ENCODE measurements around the gene CGGBP1.
"Not testable (repeated sequence)": the region's sequence is repeated elsewhere in the genome, so short reads cannot be mapped to it uniquely, and the experiment has no call there.

Gene CGGBP1

DNA sequence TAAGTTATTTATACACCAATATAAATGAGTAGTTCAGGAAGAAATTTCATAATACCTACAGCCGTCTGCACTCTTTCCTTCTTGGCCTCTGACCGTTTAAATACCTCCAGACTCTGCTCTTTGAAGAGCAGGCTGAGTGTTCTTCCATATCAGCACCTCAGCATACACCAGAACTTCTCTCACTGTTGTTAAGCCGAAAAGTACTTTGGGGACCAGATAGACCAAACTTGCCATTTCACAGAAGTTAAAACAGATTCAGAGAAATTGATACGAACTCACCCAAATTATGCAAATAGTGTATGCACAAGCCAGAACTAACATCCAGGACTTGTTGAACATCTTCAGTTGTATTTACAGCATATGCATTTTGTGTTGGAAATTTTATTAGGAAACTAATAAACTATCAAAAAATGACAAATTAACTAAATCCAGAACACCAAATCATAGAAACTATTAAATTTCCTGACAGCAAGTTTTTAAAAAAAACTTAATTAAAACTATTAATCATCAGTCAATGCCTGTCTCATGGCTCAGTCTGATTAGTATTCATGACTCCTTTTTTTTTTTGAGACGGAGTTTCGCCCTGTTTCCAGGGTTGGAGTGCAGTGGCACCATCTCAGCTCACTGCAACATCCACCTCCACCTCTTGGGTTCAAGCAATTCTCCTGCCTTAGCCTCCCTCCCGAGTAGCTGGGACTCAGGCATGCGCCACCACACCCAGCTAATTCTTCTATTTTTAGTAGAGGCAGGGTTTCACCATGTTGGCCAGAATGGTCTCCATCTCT lies 24.1 kb downstream of the CGGBP1 start:
- no peak for DNase-seq (ENCODE audit: low read depth in 4 of 4, low spot score in 1 of 4)

DNA sequence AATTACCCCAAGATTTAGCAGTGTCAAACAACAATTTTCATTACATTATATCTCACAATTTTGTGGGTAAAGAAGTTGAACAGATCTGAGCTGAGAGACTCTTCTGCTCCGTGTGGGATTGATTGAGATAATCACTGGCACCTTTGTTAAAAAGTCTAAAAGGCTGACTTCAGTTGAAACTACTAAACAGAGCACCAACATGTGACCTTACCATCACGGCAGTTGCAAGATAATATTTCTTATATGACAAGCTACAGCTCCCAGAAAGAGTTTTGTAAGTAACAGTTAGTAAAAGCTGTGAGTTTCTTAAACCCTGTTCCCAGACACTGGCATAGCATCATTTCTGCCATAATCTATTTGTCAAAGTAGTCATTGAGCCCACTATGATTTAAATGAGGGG lies 25.0 kb downstream of the CGGBP1 start:
- DNase-seq (ENCODE audit: low read depth in 4 of 4, low spot score in 1 of 4): no peak

DNA sequence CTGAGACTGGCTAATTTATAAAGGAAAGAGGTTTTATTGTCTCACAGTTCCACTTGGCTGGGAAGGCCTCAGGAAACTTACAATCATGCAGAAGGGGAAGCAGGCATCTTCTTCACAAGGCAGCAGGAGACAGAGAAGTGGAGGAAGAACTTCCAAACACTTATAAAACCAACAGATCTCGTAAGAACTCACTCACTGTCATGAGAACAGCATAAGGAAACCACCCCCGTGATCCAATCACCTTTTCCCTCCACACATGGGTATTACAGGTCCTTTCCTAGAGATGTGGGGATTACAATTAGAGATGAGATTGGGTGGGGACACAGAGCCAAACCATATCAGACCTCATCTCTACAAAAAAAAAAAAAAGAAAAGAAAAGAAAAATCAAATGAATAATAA lies 25.7 kb downstream of the CGGBP1 start:
- no peak for DNase-seq (ENCODE audit: low read depth in 4 of 4, low spot score in 1 of 4)

DNA sequence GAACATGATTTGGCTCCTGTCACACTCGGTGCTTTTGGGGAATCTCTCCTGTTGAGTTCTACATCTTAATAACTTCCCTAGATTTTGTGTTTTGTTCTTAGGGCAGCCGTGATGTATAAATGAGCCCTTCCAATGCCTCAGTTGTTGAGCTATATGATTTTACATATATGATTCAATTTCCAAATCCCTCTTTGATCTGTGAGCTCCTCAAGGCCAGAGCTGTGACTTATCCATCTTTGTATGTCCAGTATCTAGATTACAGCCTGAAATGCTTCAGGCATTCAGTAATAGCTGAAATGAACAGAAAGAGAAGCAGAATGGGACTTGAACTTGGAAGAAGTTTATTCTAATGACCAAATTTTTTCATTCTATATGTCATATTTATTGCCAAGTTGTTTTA lies 26.6 kb downstream of the CGGBP1 start:
- no peak for DNase-seq (ENCODE audit: low read depth in 4 of 4, low spot score in 1 of 4)

DNA sequence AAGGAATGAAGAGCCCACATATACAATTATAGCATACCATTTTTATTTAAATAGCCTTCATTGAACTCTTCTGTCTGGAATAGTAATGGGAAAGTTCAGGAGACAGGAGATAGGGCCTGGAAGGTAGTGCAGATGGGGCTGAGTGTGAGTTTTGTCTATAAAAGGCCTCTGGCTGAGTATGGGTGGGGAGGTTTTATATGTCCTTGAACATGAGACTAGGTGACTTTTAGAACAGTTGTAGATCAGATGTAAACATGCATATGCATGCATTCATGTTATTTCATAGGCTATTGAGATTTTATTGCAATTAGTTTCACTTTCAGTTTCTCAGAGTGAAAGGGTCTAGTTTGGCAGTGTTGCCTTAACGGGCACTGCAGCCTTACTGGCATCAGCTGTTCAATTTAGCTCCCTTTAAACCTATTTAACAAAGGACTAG lies 27.1 kb downstream of the CGGBP1 start:
- no peak for DNase-seq (ENCODE audit: low read depth in 4 of 4, low spot score in 1 of 4)

DNA sequence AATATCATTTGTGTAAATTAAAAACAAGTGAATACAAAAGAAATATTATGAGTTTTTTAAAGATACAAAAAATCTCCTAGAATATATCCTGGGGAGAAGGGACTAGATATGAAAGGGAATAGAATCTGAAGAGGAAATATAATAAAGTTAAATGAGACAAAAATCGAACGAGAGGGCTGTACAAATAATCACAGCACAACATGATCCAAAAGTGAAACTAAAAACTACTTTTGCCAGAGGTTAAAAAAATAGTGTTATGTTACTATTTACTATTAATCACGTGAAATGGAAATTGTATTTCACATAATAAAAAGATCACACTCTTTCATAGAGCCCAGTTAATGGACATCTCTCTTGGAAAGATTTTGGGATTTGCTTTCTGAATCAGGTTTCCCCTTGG lies 28.6 kb downstream of the CGGBP1 start:
- DNase-seq (ENCODE audit: low read depth in 4 of 4, low spot score in 1 of 4): no peak

DNA sequence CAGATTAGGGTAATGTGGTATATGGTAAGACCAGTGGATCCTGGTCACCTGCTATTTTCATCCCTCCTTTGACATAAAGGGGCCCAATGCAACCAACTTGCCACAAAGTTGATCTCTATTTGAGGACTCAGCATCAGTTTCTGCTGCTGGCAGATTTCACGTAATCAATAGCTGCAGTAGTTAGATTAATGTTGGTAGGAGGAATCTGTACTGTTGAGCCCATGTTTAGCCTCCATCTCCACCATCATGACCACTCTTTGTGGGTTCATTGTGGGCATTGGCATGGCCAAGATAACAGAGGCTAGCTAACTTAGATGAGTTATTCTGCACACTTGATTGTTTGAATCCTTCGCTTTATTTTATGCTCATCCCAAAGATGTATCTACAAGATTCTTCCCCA lies 29.9 kb downstream of the CGGBP1 start:
- no peak for DNase-seq (ENCODE audit: low read depth in 4 of 4, low spot score in 1 of 4)

DNA sequence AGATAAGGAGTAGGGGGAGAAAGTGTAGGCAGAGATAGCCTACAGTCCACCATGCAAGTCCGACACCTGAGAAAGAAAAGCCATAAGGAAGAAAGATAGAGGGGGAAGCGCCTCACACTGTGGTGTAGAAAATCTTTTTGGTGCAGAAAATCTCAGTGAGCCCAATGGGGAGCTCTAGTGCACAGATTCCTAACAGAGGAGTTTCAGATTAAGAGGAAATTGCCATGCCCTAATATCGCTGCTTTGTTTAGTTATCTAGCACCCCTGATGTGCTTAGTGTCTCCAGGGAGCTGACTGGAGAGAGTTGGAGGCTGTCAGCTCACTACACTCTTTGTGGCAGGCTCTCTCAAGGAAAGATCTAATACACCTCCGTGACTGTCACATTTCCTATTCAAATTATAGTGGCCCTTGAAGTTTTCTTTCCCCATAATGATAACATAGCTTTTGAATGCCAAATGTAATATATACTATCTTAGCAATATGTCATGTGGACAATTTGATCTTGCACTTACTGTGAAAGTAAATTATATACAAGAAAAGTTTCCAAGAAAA lies 33.7 kb downstream of the CGGBP1 start:
- DNase-seq (ENCODE audit: low read depth in 4 of 4, low spot score in 1 of 4): no peak

DNA sequence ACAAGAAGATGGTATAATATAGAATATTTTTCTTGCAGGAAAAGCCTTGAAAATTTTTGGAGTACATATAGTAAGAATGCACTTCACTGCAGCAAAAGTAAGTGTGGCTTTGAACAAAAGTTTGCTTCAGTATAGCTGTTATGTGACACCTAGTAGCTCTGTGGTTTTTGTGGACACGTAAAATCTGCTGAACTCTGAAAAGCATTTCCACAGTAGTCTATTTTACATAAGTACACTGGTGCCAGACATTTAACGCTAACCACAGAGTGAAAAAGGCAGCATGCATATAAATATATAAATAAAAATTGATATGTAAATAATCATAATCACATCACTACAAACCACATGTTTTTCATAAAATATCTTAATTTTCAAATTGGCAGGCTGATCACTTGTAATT lies 39.8 kb downstream of the CGGBP1 start:
- DNase-seq (ENCODE audit: low read depth in 4 of 4, low spot score in 1 of 4): no peak

DNA sequence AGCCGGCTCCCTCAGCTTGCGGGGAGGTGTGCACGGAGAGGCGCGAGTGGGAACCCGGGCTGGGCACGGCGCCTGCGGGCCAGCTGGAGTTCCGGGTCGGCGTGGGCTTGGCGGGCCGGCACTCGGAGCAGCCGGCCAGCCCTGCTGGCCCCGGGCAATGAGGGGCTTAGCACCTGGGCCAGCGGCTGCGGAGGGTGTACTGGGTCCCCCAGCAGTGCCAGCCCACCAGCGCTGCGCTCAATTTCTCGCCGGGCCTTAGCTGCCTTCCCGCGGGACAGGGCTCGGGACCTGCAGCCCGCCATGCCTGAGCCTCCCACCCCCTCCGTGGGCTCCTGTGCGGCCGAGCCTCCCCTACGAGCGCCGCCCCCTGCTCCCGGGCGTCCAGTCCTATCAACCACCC lies 43.1 kb downstream of the CGGBP1 start:
- not testable (repeated sequence) for DNase-seq (ENCODE audit: low read depth in 4 of 4, low spot score in 1 of 4)

DNA sequence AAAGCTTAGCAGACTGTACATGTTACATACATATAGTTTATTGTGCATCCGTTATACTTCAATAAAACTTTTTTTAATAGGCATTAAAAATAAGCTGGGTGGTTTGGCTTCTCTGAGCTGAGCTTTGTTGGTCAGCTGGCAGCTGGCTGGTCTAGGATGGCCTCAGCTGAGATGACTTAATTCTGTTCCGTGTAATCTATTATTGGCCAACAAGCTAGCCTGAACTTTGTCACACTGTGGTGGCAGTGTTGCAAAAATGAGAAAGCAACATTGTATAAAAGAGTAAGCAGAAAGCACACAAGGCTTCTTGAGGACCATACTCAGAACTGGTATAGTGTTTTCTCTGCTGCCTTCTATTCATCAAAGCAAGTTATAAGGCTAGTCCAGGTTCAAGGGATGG lies 45.2 kb downstream of the CGGBP1 start:
- no peak for DNase-seq (ENCODE audit: low read depth in 4 of 4, low spot score in 1 of 4)

DNA sequence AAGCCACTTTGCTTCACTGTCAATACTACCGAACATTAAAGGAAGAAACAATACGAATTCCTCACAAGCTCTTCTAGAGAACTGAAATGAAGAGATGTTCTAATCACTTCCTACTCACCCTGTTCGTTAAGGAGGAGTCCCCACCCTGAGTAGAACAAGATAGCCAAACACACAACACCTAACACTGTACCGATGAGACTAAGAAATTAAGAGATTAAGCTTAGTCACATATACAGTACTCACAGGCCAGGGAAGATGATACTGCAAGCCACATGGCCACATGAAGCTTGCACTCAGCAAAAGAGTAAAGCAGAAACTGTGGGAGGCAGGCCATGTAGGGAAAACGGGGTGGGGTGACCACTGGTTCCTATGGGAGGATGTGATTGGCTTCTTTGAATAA lies 48.0 kb downstream of the CGGBP1 start:
- DNase-seq (ENCODE audit: low read depth in 4 of 4, low spot score in 1 of 4): no peak

DNA sequence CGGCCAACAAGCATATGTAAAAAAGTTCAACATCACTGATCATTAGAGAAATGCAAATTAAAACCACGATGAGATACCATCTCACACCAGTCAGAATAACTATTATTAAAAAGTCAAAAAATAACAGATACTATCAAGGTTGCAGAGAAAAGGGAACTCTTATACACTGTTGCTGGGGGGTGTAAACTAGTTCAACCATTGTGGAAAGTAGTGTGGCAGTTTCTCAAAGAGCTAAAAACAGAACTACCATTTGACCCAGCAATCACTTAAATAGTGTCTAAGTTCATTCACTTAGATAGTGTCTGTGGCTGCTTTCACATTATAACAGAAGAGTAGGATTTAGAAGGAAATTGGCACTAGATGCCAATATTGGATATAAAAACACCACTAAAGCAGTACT lies 49.7 kb downstream of the CGGBP1 start:
- no peak for DNase-seq (ENCODE audit: low read depth in 4 of 4, low spot score in 1 of 4)

DNA sequence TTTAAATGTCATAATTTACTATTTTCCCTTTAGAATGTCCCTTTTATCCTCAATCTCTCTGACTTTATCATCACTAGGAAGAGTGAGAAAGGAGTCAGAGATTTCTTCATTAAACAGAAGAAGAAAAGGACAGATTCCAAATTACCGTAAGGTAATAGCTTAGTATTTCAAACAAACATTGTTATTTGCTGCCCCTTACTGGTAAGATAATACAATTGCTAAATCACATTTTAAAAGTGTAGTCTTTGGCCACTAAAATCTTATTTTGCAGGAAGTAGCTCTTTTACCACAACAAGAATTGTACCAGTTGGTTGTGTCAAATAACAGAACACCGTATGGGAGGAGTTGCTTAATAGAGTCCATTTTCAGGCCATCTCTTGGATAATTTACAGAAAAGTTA lies 53.7 kb downstream of the CGGBP1 start:
- DNase-seq (ENCODE audit: low read depth in 4 of 4, low spot score in 1 of 4): no peak

DNA sequence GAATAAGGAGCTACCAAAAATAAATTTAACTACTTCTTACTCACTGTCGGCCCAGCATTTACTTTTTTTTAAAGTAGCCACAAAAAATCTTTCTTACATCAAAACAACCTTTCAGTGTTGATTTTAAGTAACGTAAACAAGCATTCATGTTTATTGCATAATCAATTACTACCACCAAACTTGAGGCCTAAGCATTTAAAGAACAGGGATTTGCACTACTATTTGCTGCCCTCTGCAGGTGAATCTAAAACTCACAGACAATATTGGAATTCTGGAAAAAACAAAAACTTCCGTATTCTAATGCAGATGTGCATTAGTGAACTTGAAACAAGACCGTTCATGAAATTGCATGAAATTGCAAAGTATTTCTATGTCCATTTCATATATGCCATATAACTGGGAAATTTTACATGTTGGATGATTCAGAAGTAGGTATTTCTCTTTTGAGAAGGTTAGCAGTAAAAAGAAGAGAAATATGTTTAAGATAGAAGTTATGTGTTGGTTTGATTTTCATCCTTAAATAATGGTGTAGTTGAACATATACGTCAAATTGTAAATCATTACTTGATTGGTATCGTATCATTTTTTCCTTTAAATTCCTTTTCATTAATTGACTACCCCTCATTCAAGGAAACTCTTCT lies 55.6 kb downstream of the CGGBP1 start:
- no peak for DNase-seq (ENCODE audit: low read depth in 4 of 4, low spot score in 1 of 4)

DNA sequence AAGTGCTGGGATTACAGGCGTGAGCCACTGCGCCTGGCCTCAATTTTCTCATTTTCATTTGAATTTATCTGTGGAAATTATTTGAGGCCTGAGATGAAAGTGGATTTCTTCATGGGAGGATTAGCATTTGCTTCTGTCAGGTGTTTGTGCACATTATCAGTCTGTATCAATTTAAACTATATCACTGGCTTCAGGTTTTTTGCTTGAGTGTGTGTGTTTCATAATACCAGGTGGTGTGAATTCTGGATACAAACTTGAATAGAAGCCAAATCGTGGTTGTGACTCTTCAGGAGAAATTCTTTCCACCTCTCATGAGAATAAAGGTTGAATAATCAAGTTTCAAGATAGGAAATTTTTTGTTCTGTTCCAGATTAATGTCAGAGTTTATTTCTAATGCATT lies 56.4 kb downstream of the CGGBP1 start:
- DNase-seq (ENCODE audit: low read depth in 4 of 4, low spot score in 1 of 4): no peak

Data from stimulated activated CD4-positive, alpha-beta T cell treated with anti-CD3 and anti-CD28 coated beads, Interleukin-1b, Interleukin-23, amount 100 ng/mL, for 24 hours (primary cell).